HepG2 (cell line): ENCODE data around the gene U2AF1L4. TPM values are rescaled to one million over a fixed set of nuclear protein-coding genes. Genes with fewer than 3 reads are reported as not detected.

Experiments used
- ARNTL ChIP-seq: sonication (generic); formaldehyde crosslinking; IDR thresholded peaks from 2 replicates; pipeline ENCODE4 v1.4.0; 2020; ENCODE audit warnings: mild to moderate bottlenecking, missing genetic modification reagents
- EZH2 ChIP-seq: conservative IDR thresholded peaks from 2 replicates; pipeline ENCODE4 v1.6.1; 2012; ENCODE audit warnings: mild to moderate bottlenecking, low read depth, low read length, moderate library complexity
- HNF4G ChIP-seq, 2 experiments: sonication (generic) in 1 of 2; formaldehyde crosslinking in 1 of 2; IDR thresholded peaks; 2 replicates each; pipeline versions ENCODE4 v1.4.0 to v1.6.1; 2011 to 2020; ENCODE audit warnings: borderline replicate concordance in 2 of 2, low read depth in 2 of 2, mild to moderate bottlenecking in 2 of 2, low read length in 1 of 2, missing genetic modification reagents in 1 of 2, moderate library complexity in 1 of 2
- HOXD1 ChIP-seq: sonication (generic); formaldehyde crosslinking; IDR thresholded peaks from 2 replicates; pipeline ENCODE4 v1.5.0; 2020; ENCODE audit warnings: missing genetic modification reagents
- KLF13 ChIP-seq: sonication (generic); formaldehyde crosslinking; IDR thresholded peaks from 2 replicates; pipeline ENCODE4 v1.4.0; 2020; ENCODE audit warnings: mild to moderate bottlenecking, missing genetic modification reagents
- MEIS1 ChIP-seq: sonication (generic); formaldehyde crosslinking; IDR thresholded peaks from 2 replicates; pipeline ENCODE4 v1.9.0; 2021; ENCODE audit warnings: mild to moderate bottlenecking, missing genetic modification reagents, moderate library complexity, borderline replicate concordance
- SETDB1 ChIP-seq: sonication (generic); formaldehyde crosslinking; IDR thresholded peaks from 2 replicates; pipeline ENCODE4 v1.5.1; 2020; ENCODE audit warnings: missing genetic modification reagents, mild to moderate bottlenecking, borderline replicate concordance
- SMAD9 ChIP-seq: sonication (generic); formaldehyde crosslinking; IDR thresholded peaks from 2 replicates; pipeline ENCODE4 v1.5.1; 2020; ENCODE audit warnings: mild to moderate bottlenecking, missing genetic modification reagents
- SP5 ChIP-seq: IDR thresholded peaks from 2 replicates; pipeline ENCODE4 v1.6.1; 2016; ENCODE audit warnings: low read depth, borderline replicate concordance
- ZBTB4 ChIP-seq: sonication (generic); formaldehyde crosslinking; IDR thresholded peaks from 2 replicates; pipeline ENCODE4 v1.4.0; 2020; ENCODE audit warnings: missing genetic modification reagents, mild to moderate bottlenecking, borderline replicate concordance
- ZNF335 ChIP-seq: sonication (generic); formaldehyde crosslinking; IDR thresholded peaks from 2 replicates; pipeline ENCODE4 v1.4.0; 2020; ENCODE audit warnings: missing genetic modification reagents
- ZNF512 ChIP-seq: sonication (generic); formaldehyde crosslinking; IDR thresholded peaks from 2 replicates; pipeline ENCODE4 v1.4.0; 2020; ENCODE audit warnings: mild to moderate bottlenecking, missing genetic modification reagents
- ZNF672 ChIP-seq: sonication (generic); formaldehyde crosslinking; IDR thresholded peaks from 2 replicates; pipeline ENCODE4 v1.8.1; 2022; ENCODE audit warnings: missing genetic modification reagents
- ZNF879 ChIP-seq: sonication (generic); formaldehyde crosslinking; IDR thresholded peaks from 2 replicates; pipeline ENCODE4 v1.8.1; 2023; ENCODE audit warnings: missing genetic modification reagents
- polyA plus RNA-seq, 8 experiments: library from polyadenylated mRNA; depleted of rRNA in 3 of 8; stranded (reverse) in 7 of 8; unstranded in 1 of 8; fragments of >200 nt; fragmentation: Illumina TruSeq in 4 of 8; extraction: Trizol in 4 of 8; gene quantifications; 2 replicates each; pipeline versions ENCODE4 v1.2.1 to v1.2.3, GENCODE V29; 2011 to 2016; ENCODE audit warnings: low read depth in 4 of 8, missing spikeins in 1 of 8, mixed read lengths in 1 of 8; ENCODE audit not compliant: insufficient read depth in 1 of 8
- total RNA-seq, 5 experiments: library from RNA; depleted of rRNA; stranded (reverse); fragments of >200 nt; fragmentation: Illumina TruSeq; extraction: Trizol; gene quantifications; 2 replicates each; pipeline ENCODE4 v1.2.3, GENCODE V29; 2016; ENCODE audit warnings: low read depth in 1 of 5
- TF ChIP-seq, protein P1 (sequence below): sonication (generic); formaldehyde crosslinking; IDR thresholded peaks from 2 replicates; pipeline ENCODE4 v1.8.0; 2022; ENCODE audit warnings: mild to moderate bottlenecking, missing genetic modification reagents
- TF ChIP-seq, protein P2 (sequence below): sonication (generic); formaldehyde crosslinking; IDR thresholded peaks from 2 replicates; pipeline ENCODE4 v1.4.0; 2020; ENCODE audit warnings: missing genetic modification reagents, borderline replicate concordance

Gene U2AF1L4
- total and polyA plus RNA-seq, 2 of the 13 experiments (the other 11 are each of a cell fraction or from before 2014, with no cell fraction given) = 7.9 to 15.4 TPM

DNA sequence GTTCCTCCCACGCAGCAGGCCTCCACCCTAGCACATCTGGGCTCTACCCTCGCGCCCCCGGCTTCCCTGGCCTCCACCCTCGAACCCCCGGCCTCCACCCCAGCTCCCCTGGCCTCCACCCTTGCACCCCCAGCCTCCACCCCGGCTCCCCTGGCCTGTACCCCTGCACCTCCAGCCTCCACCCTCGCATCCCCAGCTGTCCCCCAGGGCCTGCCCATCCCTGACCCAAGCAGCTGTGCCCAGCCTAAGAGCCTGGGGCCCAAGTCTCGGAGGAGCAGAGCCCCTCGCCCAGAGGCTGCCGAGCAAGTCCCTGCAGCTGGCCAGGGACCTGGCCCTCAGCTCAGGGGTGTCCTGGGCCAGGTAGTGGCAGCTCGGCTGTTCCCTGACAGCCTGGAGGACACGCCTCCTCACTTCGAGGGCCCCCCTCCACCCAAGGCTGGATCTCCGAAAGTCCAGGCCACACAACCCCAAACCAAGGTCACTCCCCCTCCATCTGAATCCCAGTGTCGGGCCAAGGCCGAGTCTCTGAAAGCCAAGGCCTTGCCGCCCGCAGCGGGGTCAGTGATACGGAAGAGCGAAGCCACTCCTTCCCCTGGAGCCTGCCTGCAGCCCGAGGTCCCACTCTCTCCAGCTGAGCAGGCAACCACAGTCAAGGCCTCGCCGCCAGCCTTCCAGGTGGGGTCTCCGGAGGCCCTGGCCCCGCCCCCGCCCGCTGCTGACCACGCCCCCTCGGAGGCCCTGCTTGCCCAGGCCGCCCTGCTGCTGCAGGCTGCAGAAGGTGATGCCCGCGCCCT lies 22.3 kb upstream of the U2AF1L4 start (continued):
- TF ChIP-seq, protein P1, sequence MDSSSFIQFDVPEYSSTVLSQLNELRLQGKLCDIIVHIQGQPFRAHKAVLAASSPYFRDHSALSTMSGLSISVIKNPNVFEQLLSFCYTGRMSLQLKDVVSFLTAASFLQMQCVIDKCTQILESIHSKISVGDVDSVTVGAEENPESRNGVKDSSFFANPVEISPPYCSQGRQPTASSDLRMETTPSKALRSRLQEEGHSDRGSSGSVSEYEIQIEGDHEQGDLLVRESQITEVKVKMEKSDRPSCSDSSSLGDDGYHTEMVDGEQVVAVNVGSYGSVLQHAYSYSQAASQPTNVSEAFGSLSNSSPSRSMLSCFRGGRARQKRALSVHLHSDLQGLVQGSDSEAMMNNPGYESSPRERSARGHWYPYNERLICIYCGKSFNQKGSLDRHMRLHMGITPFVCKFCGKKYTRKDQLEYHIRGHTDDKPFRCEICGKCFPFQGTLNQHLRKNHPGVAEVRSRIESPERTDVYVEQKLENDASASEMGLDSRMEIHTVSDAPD (CRISPR knock-in tag) = no peak
- TF ChIP-seq ZNF335 = no peak
- TF ChIP-seq KLF13 = no peak
- TF ChIP-seq HNF4G (IDR thresholded peaks at IDR 0.05; ENCODE audit: borderline replicate concordance, low read depth, low read length) = no peak; the same call in 1 of the 2 replicates
- TF ChIP-seq HNF4G (CRISPR knock-in tag; IDR thresholded peaks at IDR 0.05; ENCODE audit: borderline replicate concordance, low read depth) = no peak
- TF ChIP-seq SP5 (CRISPR knock-in tag) = 0 out of 2 replicates have a peak, but pooled peaks have one; percentile 25
- no peak for TF ChIP-seq EZH2
- no peak for TF ChIP-seq SMAD9 (CRISPR knock-in tag)
- no peak for TF ChIP-seq ZNF672 (CRISPR knock-in tag)
- TF ChIP-seq SETDB1 (CRISPR knock-in tag) = no peak
- TF ChIP-seq ZBTB4 = peak; percentile 81; the same call in 1 of the 2 replicates
- no peak for TF ChIP-seq ZNF879 (CRISPR knock-in tag)
- TF ChIP-seq MEIS1 (CRISPR knock-in tag) = no peak
- TF ChIP-seq ZNF512 (CRISPR knock-in tag) = no peak
- TF ChIP-seq HOXD1 (CRISPR knock-in tag) = no peak
- TF ChIP-seq ARNTL (CRISPR knock-in tag) = no peak
- TF ChIP-seq, protein P2, sequence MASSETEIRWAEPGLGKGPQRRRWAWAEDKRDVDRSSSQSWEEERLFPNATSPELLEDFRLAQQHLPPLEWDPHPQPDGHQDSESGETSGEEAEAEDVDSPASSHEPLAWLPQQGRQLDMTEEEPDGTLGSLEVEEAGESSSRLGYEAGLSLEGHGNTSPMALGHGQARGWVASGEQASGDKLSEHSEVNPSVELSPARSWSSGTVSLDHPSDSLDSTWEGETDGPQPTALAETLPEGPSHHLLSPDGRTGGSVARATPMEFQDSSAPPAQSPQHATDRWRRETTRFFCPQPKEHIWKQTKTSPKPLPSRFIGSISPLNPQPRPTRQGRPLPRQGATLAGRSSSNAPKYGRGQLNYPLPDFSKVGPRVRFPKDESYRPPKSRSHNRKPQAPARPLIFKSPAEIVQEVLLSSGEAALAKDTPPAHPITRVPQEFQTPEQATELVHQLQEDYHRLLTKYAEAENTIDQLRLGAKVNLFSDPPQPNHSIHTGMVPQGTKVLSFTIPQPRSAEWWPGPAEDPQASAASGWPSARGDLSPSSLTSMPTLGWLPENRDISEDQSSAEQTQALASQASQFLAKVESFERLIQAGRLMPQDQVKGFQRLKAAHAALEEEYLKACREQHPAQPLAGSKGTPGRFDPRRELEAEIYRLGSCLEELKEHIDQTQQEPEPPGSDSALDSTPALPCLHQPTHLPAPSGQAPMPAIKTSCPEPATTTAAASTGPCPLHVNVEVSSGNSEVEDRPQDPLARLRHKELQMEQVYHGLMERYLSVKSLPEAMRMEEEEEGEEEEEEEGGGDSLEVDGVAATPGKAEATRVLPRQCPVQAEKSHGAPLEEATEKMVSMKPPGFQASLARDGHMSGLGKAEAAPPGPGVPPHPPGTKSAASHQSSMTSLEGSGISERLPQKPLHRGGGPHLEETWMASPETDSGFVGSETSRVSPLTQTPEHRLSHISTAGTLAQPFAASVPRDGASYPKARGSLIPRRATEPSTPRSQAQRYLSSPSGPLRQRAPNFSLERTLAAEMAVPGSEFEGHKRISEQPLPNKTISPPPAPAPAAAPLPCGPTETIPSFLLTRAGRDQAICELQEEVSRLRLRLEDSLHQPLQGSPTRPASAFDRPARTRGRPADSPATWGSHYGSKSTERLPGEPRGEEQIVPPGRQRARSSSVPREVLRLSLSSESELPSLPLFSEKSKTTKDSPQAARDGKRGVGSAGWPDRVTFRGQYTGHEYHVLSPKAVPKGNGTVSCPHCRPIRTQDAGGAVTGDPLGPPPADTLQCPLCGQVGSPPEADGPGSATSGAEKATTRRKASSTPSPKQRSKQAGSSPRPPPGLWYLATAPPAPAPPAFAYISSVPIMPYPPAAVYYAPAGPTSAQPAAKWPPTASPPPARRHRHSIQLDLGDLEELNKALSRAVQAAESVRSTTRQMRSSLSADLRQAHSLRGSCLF (CRISPR knock-in tag) = no peak
